ENCODE data around the gene DAND5.

Gene DAND5, protein sequence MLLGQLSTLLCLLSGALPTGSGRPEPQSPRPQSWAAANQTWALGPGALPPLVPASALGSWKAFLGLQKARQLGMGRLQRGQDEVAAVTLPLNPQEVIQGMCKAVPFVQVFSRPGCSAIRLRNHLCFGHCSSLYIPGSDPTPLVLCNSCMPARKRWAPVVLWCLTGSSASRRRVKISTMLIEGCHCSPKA

DNA sequence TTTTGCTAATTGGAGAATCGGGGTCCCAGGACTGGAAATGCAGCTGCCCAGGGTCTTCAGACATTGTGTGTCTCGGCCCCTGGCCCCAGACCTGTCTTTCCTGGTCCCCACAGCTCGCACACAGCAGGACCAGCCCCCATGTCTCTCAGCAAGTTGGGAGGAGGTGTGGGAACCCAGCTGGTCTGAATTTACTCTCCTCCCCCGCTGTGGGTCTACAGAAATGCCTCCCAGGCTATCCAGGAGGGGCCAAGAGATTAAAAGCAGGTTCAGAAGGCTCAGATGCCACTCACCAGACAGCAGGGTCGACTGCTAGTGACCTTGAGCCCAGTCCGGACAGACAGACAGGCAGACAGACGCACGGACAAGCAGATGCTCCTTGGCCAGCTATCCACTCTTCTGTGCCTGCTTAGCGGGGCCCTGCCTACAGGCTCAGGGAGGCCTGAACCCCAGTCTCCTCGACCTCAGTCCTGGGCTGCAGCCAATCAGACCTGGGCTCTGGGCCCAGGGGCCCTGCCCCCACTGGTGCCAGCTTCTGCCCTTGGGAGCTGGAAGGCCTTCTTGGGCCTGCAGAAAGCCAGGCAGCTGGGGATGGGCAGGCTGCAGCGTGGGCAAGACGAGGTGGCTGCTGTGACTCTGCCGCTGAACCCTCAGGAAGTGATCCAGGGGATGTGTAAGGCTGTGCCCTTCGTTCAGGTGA is at the start of gene DAND5:
Gene DAND5, plus strand, starts transcription at position 285 of the 697 bp plus-strand sequence. Its CDS starts 85 bp downstream, at position 370.
- no peak for DNase-seq

DNA sequence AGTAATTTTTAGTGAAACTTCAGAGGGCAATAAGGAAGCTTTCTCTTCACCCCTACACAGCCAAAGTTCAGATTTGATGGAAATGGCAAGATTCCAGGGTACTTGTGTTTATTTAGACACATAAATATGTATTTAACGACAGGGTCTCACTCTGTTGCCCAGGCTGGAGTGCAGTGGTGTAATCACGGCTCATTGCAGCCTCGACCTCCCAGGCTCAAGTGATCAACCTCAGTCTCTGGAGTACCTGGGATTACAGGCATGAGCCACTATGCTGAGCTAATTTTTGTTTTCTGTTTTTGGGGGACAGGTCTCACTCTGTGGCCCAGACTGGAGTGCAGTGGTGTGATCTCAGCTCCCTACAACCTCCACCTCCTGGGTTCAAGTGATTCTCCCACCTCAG is 48.3 kb upstream of the DAND5 start:
- peak; percentile 8 for DNase-seq

DNA sequence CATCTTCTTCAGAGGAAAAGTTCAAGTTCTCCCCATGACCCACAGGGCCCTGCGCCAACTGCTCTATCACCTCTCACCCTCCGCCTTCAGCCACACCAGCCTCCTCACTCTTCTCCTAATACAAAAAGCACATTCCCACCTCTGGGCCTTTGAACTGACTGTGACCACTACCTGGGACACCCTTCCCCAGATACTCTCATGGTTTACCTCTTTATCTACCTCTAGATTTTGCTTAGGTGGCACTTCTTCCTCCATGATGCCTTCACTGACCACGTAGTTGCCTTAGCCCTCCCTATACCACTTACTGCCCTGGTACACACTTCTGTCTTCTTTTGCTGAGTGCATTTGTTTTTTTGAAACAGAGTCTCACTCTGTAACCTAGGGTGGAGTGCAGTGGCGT is 46.4 kb upstream of the DAND5 start:
- DNase-seq, result no peak

DNA sequence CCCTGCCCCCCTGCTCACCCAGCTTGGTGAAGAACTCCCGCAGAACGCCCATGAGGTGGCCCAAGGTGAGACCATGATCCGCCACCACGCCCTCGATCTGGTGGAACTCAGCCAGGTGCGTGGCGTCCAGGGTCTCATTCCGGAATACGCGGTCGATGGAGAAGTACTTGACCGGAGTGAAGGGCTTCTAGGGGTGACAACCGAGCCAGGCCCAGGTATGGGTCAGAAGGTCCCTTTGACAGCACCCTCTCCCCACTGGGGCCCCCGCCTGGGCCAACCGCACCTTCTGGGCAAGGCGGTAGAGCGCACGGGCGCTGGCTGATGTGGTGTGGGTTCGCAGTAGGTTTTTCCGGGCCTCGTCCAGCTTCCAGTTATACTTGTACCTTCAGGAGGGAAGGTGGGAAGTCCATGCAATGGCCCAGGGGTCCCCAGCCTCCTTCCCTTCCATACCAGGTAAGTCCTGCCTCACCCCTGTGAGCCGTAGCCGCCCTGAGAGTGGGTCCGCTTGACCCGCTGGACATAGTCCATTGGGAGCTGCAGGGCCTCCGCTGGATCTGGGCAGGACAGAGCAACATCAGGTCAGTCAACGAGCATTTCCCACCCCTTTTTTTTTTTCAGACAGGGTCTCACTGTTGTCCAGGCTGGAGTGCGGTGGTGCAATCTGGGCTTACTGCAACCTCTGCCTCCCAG is 44.6 kb upstream of the DAND5 start:
- peak; percentile 22 for DNase-seq

DNA sequence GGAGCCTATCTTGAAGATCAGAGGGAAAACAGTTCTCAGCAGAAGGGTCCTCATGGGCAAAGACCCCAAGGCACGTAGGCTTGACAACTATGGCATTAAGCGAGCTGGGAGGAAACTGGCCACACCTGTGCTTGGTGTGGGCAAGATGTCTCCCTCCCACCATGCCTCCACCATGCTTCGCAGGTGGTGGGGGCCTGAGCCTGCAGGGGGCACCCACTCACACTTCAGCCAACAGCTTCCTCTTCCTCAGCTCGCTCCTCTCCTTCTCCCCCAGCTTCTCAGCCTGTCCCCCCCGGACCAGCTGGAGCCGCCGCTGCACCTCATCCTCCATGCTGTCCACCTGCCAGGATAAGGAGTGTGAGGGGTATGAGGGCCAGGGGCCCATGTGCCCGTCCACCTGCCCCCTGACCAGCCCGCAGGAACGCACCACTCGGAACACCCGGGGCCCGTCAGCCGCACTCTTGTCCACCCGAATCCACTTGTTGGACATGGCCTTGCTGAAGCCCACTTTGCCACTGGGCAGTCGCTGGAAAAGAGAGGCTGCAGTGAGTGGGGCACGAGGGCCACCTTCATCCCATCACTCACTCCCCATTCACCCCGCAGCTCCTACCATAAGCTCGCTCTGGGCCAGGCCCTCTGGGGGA is 39.3 kb upstream of the DAND5 start:
- no peak for DNase-seq

DNA sequence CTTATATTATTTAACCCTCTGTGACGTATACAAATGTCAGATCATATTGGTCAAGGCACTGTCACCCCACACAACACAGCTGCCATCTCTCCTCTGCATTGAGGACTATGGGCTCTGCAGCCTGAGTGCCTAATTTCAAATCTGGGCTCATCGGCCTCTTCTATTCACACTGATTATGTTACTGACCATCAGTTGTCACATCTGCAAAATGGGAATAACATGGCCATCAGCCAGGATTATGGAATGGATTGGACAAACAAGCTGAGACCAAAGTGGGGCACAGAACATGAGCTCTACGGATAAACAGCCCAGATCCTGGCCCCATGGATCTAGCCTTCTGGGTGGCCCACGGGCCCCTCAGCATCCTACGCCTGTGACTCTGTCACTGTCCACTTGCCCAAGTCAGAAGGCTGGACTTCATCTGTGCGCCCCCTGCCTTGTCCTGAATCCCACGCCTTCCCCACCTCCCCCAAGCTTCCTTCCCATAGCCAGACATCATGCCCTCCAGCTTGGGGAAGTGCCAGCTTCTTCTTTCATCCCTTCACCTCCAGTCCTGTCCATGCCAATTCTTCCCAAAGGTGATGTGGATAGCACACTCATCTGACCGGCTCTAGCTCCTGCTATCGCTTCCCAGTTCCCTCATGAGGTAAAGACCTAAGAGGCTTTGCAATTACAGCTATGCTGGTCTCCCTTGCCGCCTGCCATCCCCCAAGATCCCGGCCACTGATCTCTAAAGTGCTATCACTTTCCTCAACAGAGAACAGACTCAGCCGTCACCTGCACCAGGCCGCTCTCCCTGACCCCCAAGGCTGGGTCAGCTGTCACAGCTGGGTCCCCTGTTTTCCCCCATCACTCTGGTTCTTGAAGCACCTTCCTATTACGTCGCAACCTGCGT is 36.7 kb upstream of the DAND5 start:
- DNase-seq, result no peak

DNA sequence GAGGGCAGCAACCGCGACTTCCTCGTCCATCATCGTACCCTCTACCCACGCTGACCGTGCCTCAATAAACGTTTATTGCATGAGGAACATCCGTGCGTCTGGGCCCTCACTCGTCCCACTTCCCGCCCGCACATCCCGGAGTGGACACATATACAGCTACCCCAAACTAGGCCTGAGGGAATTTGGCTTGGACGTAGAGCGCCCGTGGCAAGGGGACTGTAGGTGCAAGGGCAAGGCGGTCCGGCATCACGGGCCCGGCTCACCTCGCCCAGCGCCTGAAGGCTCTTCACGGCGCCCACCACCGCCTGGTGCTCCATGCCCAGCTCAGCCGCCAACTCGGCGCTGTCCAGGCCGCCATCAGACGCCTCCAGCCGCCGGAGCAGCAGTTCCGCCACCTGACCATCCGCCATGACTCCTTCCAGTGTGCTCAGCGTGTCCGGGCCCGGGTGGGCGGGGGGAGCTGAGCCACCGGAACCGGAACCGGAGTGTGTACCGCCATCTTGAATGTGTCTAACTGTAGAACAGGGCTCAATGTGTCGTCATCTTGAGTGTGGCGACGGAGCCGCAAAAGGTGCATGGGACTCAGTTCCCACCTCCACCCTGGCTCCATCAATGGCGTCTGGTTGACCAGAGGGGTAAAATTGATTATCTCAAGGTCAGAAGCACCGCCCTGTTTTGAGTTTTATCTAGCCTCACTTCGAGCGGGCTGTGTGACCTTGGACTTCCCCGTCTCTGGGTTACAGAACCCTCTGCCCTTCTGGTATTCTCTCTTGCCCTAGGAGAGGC is 35.9 kb upstream of the DAND5 start, which contains the start of gene FARSA:
Gene FARSA, minus strand, starts transcription at position 425 of the 786 bp plus-strand sequence. Its CDS starts 15 bp downstream, at position 410.
- peak; percentile 95 for DNase-seq

DNA sequence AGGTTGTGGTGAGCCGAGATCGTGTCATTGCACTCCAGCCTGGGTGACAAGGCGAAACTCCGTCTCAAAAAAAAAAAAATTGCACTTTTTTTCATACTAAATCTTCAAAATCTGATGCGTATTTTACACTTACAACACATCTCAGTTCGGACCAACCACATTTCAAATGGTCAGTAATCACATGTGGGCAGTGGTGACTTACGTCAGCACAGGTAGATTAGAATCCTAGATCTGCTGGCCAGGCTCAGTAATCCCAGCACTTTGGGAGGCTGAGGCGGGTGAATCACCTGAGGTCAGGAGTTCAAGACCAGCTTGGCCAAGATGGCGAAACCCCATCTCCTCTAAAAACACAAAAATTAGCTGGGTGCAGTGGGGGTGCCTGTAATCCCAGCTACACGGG is 34.3 kb upstream of the DAND5 start:
- no peak for DNase-seq

DNA sequence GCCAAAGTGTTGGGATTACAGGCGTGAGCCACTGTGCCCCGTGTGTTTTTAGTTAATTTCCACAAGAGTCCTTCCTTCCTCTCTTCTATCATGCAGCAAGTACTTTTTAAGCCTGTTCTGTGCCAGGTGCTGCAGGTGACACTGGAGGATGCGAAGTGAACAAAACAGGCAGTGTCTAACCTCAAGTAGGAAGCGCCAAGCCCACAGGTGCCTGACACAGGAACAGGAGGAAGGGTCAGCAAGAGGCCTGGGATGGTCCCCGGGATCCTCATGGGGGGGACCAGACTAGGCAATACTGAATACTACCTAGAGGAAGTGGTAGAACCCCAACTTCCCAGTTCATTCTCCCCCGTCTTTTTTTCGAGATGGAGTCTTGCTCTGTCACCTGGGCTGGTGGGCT is 32.8 kb upstream of the DAND5 start:
- no peak for DNase-seq

DNA sequence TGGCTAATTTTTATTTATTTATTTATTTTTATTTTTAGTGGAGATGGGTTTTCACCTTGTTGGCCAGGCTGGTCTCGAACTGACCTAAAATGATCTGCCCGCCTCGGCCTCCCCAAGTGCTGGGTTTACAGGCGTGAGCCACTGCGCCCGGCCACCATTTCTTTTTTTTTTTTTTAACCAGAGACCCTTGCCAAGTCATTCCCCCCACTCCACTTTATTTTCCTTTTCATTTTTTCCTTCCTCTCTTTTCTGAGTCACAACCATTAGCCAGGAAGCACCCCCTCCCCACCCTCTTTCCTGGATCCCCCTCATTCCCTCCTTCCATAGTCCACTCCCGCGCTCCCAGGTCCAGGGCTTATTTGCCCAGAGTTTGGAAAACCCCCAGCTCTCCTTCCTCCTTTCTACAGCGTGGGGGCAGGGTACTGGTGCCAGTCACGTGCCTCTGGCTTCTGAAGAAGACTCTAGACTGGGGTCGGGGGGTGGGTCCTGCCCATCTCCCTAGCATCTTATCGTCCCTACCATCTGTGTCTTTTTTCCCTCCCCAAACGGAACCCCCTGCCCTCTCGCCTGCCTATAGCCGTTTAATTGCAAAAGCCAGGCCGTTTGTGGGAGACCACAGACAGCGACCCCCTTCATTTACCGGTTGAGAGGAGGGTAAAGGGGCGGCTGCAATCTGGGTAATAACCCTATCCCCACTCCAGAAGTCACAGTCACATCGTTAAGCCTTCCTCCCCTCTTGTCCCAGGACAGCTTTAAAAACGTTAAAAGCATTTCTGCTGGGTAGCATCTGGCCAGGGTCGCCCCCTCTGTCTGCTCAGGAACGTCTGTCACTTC is 32.1 kb upstream of the DAND5 start:
- DNase-seq, result no peak

DNA sequence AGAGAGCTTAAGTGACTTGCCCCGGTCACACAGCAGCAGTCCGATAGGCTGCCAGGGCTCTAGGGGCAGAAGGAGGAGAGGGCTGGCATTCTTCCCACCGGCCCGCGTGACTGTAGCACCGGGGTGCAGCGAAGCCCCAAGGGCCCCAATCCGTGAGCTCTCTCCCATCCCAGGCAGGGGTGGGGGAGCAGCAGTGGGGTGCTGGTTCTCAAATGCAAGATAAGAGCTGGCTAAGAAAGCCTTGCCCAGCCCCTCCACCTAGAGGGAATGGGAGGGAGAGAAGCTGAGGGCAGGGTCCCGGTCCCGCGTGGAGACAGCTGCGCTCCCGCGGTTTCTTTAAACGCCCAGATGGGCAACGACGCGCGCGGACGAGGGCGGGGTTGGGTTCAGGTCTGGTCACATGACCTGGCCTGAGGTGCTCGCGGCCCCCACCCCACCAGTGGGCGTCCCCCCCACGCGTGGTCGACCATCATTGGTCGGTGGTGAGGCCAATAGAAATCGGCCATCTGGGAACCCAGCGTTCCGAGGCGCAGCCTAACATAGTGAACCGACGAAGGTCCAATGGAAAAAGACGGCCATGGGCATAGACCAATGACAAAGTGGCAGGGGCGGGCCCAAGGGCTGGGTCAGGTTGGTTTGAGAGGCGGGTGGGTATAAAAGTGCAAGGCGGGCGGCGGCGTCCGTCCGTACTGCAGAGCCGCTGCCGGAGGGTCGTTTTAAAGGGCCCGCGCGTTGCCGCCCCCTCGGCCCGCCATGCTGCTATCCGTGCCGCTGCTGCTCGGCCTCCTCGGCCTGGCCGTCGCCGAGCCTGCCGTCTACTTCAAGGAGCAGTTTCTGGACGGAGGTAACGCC is 31.2 kb upstream of the DAND5 start, which contains the start of gene CALR:
Gene CALR, plus strand, starts transcription at position 683 of the 852 bp plus-strand sequence. Its CDS starts 71 bp downstream, at position 754.
- peak; percentile 99 for DNase-seq

DNA sequence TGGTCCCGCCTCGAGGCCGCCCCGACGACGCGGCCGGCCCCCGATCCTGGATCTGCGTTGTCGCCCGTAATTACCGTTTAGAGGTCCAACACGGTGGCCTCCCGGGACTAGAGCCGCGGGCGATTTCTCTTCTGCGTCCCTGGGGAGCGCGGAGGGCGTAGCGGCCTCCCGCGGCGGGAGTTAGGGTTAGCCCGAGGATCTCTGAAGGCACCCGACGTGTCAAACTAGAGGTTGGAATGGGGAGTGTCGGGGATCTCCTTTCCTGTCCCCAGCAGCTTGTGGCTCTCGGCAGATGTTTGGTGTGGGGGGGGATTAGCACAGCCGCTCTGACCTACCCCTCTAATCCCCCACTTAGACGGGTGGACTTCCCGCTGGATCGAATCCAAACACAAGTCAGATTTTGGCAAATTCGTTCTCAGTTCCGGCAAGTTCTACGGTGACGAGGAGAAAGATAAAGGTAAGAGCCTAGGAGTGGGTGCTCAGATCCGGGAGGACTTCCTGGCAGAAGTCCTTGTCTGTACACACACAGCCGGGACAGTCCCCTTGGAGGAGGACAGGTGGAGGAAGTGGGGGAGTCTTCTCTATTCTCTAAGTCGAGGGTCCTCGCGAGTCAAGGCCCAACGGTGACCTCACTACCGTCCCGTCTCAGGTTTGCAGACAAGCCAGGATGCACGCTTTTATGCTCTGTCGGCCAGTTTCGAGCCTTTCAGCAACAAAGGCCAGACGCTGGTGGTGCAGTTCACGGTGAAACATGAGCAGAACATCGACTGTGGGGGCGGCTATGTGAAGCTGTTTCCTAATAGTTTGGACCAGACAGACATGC is 30.4 kb upstream of the DAND5 start:
- DNase-seq, result no peak

DNA sequence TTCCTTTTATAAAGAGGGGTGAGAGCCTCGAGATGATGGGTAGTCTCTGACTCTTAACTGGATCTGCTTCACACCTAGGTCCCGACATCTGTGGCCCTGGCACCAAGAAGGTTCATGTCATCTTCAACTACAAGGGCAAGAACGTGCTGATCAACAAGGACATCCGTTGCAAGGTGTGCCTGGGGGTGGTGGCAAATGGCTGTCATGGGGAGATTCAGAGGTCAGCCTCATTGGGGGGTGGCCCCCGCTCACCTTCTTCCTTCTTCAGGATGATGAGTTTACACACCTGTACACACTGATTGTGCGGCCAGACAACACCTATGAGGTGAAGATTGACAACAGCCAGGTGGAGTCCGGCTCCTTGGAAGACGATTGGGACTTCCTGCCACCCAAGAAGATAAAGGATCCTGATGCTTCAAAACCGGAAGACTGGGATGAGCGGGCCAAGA is 29.4 kb upstream of the DAND5 start:
- no peak for DNase-seq

DNA sequence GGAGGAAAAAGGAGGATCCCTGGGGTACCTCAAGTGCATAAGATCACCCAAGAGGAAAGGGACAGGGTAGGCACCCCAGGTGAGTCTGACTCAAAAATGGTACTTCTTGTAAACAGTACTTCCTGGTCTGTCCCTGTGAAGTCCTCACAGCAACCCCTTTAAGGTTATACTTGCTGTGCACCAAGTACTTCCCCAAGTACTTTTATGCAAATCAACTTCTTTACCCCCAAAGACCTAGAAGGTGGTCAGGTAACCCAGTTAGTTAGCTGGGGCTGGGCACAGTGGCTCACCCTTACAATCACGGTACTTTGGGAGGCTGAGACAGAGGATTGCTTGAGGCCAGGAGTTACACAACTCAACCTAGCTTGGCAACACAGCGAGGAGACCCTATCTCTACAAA is 28.5 kb upstream of the DAND5 start:
- no peak for DNase-seq

DNA sequence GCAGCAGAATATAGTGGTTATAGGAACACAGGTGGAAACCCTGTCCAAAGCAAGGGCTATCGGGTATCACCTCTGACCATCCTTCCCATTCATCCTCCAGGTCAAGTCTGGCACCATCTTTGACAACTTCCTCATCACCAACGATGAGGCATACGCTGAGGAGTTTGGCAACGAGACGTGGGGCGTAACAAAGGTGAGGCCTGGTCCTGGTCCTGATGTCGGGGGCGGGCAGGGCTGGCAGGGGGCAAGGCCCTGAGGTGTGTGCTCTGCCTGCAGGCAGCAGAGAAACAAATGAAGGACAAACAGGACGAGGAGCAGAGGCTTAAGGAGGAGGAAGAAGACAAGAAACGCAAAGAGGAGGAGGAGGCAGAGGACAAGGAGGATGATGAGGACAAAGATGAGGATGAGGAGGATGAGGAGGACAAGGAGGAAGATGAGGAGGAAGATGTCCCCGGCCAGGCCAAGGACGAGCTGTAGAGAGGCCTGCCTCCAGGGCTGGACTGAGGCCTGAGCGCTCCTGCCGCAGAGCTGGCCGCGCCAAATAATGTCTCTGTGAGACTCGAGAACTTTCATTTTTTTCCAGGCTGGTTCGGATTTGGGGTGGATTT is 25.8 kb upstream of the DAND5 start:
- DNase-seq, result no peak

DNA sequence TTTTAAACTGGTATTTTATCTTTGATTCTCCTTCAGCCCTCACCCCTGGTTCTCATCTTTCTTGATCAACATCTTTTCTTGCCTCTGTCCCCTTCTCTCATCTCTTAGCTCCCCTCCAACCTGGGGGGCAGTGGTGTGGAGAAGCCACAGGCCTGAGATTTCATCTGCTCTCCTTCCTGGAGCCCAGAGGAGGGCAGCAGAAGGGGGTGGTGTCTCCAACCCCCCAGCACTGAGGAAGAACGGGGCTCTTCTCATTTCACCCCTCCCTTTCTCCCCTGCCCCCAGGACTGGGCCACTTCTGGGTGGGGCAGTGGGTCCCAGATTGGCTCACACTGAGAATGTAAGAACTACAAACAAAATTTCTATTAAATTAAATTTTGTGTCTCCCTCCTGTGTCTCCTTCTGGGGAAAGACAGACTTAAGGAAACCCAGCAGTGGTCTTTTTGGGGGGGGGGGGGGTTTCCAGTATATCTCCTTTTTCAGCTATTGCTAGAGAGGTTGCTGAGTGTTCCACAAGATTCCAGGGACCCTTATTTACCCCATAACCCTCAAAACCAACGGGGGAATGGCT is 25.2 kb upstream of the DAND5 start:
- DNase-seq, result no peak

DNA sequence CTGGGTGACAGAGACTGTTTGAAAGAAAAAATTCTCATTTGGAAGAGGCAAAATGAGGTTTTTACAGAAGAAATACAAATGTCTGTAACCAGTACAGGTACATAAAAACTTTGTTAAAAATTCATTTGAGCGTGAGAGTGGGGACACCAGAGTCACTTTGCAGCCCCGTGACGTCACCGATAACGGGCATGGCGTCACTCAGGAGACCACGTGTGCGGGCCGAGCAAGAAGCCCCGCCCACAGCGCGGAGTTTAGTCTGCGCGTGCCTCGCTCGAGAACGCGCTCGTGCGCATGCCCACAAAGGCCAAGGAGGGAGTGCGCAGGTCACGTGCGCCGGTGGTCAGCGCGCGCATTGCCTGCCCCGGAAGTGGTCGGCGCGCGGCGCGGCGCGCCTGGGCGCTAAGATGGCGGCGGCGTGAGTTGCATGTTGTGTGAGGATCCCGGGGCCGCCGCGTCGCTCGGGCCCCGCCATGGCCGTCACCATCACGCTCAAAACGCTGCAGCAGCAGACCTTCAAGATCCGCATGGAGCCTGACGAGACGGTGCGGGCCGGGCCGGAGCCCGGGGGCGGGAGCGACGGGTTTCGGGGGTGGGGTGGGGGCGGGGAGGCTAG is 23.8 kb upstream of the DAND5 start, which contains the start of gene RAD23A:
Gene RAD23A, plus strand, starts transcription at position 384 of the 613 bp plus-strand sequence. Its CDS starts 87 bp downstream, at position 471.
- DNase-seq, result peak; percentile 98
